PC-3 (cell line): ENCODE data around the gene TIMM44.

Experiments used
- EZH2 ChIP-seq: fragments of 300-600 bp; sonication (generic); IDR thresholded peaks from one replicate; pipeline ENCODE4 v1.6.1; 2017; ENCODE audit warnings: antibody characterized with exemption, mild to moderate bottlenecking, low read length; ENCODE audit not compliant: unreplicated experiment
- EZH2phosphoT487 ChIP-seq: fragments of 300-600 bp; sonication (generic); IDR thresholded peaks from 2 replicates; pipeline ENCODE4 v1.6.1; 2018; ENCODE audit warnings: mild to moderate bottlenecking, antibody characterized with exemption, low read length, borderline replicate concordance
- TF ChIP-seq, protein P1 (sequence below): fragments of 300-600 bp; sonication (generic); conservative IDR thresholded peaks from 2 replicates; pipeline ENCODE4 v1.5.1; 2017; ENCODE audit warnings: antibody characterized with exemption, low read depth, mild to moderate bottlenecking, low read length

DNA sequence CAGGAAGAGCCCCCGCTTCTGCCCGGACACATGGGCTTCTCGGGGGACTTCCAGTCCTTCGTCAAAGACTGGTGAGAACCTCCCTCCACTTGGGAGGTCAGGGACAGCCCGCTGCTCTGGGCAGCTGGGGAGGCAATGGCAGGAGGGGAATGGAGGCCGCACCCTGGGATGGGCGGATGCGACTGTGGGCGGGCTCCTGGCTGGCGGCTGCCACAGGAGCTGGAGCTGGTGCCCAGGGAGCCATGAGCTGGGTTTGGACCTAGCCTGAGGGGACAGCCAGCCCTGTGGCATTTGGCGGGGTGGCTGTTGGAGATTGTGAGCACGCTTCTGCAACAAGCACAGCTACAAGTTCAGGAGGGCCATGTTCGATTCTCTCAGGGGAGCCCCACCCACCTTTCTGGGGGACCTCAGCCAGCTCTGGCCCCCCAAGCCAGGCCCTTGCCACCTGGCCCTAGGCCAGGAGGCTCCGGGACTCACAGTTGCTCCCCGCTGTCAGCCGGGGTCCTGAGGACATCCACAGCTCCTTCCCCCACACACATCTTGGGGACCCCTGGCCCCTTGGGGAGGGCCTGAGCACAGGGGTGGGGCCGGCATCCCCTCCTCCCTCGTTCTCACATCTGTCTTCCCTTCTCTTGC is 31.8 kb downstream of the TIMM44 start:
- TF ChIP-seq, protein P1, sequence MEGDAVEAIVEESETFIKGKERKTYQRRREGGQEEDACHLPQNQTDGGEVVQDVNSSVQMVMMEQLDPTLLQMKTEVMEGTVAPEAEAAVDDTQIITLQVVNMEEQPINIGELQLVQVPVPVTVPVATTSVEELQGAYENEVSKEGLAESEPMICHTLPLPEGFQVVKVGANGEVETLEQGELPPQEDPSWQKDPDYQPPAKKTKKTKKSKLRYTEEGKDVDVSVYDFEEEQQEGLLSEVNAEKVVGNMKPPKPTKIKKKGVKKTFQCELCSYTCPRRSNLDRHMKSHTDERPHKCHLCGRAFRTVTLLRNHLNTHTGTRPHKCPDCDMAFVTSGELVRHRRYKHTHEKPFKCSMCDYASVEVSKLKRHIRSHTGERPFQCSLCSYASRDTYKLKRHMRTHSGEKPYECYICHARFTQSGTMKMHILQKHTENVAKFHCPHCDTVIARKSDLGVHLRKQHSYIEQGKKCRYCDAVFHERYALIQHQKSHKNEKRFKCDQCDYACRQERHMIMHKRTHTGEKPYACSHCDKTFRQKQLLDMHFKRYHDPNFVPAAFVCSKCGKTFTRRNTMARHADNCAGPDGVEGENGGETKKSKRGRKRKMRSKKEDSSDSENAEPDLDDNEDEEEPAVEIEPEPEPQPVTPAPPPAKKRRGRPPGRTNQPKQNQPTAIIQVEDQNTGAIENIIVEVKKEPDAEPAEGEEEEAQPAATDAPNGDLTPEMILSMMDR: no peak
- TF ChIP-seq EZH2phosphoT487 (no peak), EZH2 (no peak)
